ENCODE results near the gene ATG101. TPM values are rescaled to one million over a fixed set of nuclear protein-coding genes. Genes with fewer than 3 reads are reported as not detected.
A peak's percentile ranks its signal among the peaks of the same experiment; 100 is the strongest.

Gene ATG101
- total RNA-seq, 1 experiment from 2014 or later: 44.6 TPM

DNA sequence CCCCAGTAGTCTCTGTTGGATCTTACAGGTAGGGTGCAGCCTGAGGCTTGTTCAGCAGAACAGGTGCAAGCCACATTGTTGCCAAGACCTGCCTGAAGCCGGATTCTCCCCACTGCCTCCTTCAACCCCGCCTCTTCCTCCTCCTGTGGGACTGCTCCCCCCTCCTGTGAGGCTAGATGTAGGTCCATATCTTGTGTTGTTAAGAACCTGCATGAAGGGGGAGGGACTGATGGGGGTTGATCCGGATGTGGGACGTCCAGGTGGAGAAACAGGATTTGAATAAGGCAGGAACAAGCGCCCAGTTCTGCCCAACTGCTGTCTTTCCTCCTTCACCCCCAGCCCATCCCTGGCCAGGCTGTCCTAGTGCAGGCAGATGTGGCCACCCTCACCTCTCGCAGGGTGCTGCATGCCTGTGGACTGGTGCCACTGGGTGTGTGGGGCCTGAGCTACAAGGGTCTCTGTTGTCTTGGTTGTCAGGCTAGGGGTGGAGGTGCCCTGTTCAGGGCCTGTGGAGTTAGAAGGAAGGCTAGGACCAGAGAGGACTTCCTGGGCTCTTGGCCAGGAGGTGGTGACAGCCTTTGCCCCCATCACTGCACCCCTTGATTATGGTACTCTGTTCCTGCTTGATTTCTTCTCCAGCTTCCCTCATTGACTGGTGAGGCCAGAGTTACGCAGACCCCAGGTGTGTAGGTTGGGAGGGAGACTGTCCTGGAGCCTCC, 17.2 kb upstream of the ATG101 start:
- intact Hi-C loops (cut with micrococcal nuclease; ENCODE audit: unreplicated experiment): no loop called here
- Histone ChIP-seq H3F3A (ENCODE audit: insufficient read depth, low read depth) (peaks cover 24% of the 10 kb centered on the region), H3K4me3 (no peak overlapping the region), H3K4me2 (no peak overlapping the region; the same call in 1 of the 2 replicates), H3K36me3 (ENCODE audit: low read depth) (no peaks in the 10 kb centered on the region), H2AFZ (no peak overlapping the region), H3K9me2 (ENCODE audit: insufficient read depth) (no peaks in the 10 kb centered on the region), H3K27me3 (ENCODE audit: insufficient read depth, low read depth) (no peaks in the 10 kb centered on the region), H3K27ac (no peak overlapping the region), H3K79me2 (ENCODE audit: low read depth) (no peaks in the 10 kb centered on the region), H4K20me1 (ENCODE audit: insufficient read depth) (no peaks in the 10 kb centered on the region), H3K9me3 (ENCODE audit: insufficient read depth, low read depth) (no peaks in the 10 kb centered on the region), H3K4me1 (replicated peaks; ENCODE audit: insufficient read depth) (peaks cover 14% of the 10 kb centered on the region)
- POLR2A ChIA-PET (ENCODE audit: unreplicated experiment): interaction anchor here (0.7 kb wide), 1 partner anchor 1284 kb away, joined by 5 read pairs; no protein-coding TSS in a partner anchor
- TF ChIP-seq EZH2 (IDR thresholded peaks at IDR 0.05; ENCODE audit: low read depth): no peak
- TF ChIP-seq, protein P1, sequence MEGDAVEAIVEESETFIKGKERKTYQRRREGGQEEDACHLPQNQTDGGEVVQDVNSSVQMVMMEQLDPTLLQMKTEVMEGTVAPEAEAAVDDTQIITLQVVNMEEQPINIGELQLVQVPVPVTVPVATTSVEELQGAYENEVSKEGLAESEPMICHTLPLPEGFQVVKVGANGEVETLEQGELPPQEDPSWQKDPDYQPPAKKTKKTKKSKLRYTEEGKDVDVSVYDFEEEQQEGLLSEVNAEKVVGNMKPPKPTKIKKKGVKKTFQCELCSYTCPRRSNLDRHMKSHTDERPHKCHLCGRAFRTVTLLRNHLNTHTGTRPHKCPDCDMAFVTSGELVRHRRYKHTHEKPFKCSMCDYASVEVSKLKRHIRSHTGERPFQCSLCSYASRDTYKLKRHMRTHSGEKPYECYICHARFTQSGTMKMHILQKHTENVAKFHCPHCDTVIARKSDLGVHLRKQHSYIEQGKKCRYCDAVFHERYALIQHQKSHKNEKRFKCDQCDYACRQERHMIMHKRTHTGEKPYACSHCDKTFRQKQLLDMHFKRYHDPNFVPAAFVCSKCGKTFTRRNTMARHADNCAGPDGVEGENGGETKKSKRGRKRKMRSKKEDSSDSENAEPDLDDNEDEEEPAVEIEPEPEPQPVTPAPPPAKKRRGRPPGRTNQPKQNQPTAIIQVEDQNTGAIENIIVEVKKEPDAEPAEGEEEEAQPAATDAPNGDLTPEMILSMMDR (conservative IDR thresholded peaks at IDR 0.05): no peak
- CTCF ChIA-PET: no interaction called here
- no TSS peak for BruUV-seq (replicated peaks)
- DNase-seq: peak; percentile 34 to 47

- Histone ChIP-seq H3F3A (ENCODE audit: insufficient read depth, low read depth) (peaks cover 24% of the 10 kb centered on the region), H3K4me1 (replicated peaks; ENCODE audit: insufficient read depth) (peaks cover 14% of the 10 kb centered on the region), H3K9me2 (ENCODE audit: insufficient read depth) (no peaks in the 10 kb centered on the region), H3K27me3 (ENCODE audit: insufficient read depth, low read depth) (no peaks in the 10 kb centered on the region), H2AFZ (no peak overlapping the region), H3K36me3 (ENCODE audit: low read depth) (no peaks in the 10 kb centered on the region), H3K4me2 (no peak overlapping the region), H4K20me1 (ENCODE audit: insufficient read depth) (no peaks in the 10 kb centered on the region), H3K4me3 (no peak overlapping the region), H3K79me2 (ENCODE audit: low read depth) (no peaks in the 10 kb centered on the region), H3K9me3 (ENCODE audit: insufficient read depth, low read depth) (no peaks in the 10 kb centered on the region), H3K27ac (no peak overlapping the region)
- BruUV-seq (replicated peaks): no TSS peak
- intact Hi-C loops (cut with micrococcal nuclease; ENCODE audit: unreplicated experiment): no loop called here
- ChIA-PET POLR2A (ENCODE audit: unreplicated experiment) (no interaction called here), CTCF (interaction anchor here (0.8 kb wide), 1 partner anchor 28 kb away, joined by 3 read pairs; no protein-coding TSS in a partner anchor)
- TF ChIP-seq, protein P1 (conservative IDR thresholded peaks at IDR 0.05): no peak
- DNase-seq: no peak
These were observed 16.1 kb upstream of the ATG101 start for GRCh38 chr12:52053536-52054209.

- Histone ChIP-seq H3K36me3 (ENCODE audit: low read depth) (no peaks in the 10 kb centered on the region), H3K79me2 (ENCODE audit: low read depth) (no peaks in the 10 kb centered on the region), H2AFZ (no peak overlapping the region), H4K20me1 (ENCODE audit: insufficient read depth) (no peaks in the 10 kb centered on the region), H3K4me3 (no peak overlapping the region), H3K9me2 (ENCODE audit: insufficient read depth) (no peaks in the 10 kb centered on the region), H3K4me2 (no peak overlapping the region), H3K9me3 (ENCODE audit: insufficient read depth, low read depth) (no peaks in the 10 kb centered on the region), H3K27me3 (ENCODE audit: insufficient read depth, low read depth) (no peaks in the 10 kb centered on the region), H3K27ac (no peak overlapping the region), H3F3A (ENCODE audit: insufficient read depth, low read depth) (peaks cover 24% of the 10 kb centered on the region), H3K4me1 (replicated peaks; ENCODE audit: insufficient read depth) (peaks cover 13% of the 10 kb centered on the region)
- BruUV-seq (replicated peaks): no TSS peak
- TF ChIP-seq, protein P1 (conservative IDR thresholded peaks at IDR 0.05): no peak
- no peak for TF ChIP-seq EZH2 (IDR thresholded peaks at IDR 0.05; ENCODE audit: low read depth)
- POLR2A ChIA-PET (ENCODE audit: unreplicated experiment): interaction anchor here (0.6 kb wide), 1 partner anchor 21 kb away, joined by 5 read pairs; no protein-coding TSS in a partner anchor
- DNase-seq: no peak
- CTCF ChIA-PET: interaction anchor here (0.8 kb wide), 1 partner anchor 29 kb away, joined by 3 read pairs; no protein-coding TSS in a partner anchor
- intact Hi-C loops (cut with micrococcal nuclease; ENCODE audit: unreplicated experiment): no loop called here
These were observed 15.4 kb upstream of the ATG101 start for GRCh38 chr12:52054231-52054832.

Data from PC-9 (cell line).